SU-DHL-6 (cell line): ENCODE measurements around the gene UBE2D3.

Experiments
- CTCF ChIP-seq: fragments of 200-600 bp; sonication (generic); IDR thresholded peaks from one replicate; pipeline ENCODE4 v1.5.1; 2017; ENCODE audit warnings: antibody characterized with exemption, mild to moderate bottlenecking, low read length, moderate library complexity; ENCODE audit not compliant: insufficient read depth, poor library complexity, severe bottlenecking
- EZH2phosphoT487 ChIP-seq: fragments of 200-600 bp; sonication (generic), shearing (Covaris generic); conservative IDR thresholded peaks from 2 replicates; pipeline ENCODE4 v1.6.1; 2018; ENCODE audit warnings: mild to moderate bottlenecking, antibody characterized with exemption, low read length, moderate library complexity, mixed read lengths

- TF ChIP-seq EZH2phosphoT487, result no peak
- no peak for TF ChIP-seq CTCF
These were observed 11.4 kb downstream of the UBE2D3 start for GRCh38 chr4:102815981-102816380.
